ENCODE data around the gene AHDC1.

DNA sequence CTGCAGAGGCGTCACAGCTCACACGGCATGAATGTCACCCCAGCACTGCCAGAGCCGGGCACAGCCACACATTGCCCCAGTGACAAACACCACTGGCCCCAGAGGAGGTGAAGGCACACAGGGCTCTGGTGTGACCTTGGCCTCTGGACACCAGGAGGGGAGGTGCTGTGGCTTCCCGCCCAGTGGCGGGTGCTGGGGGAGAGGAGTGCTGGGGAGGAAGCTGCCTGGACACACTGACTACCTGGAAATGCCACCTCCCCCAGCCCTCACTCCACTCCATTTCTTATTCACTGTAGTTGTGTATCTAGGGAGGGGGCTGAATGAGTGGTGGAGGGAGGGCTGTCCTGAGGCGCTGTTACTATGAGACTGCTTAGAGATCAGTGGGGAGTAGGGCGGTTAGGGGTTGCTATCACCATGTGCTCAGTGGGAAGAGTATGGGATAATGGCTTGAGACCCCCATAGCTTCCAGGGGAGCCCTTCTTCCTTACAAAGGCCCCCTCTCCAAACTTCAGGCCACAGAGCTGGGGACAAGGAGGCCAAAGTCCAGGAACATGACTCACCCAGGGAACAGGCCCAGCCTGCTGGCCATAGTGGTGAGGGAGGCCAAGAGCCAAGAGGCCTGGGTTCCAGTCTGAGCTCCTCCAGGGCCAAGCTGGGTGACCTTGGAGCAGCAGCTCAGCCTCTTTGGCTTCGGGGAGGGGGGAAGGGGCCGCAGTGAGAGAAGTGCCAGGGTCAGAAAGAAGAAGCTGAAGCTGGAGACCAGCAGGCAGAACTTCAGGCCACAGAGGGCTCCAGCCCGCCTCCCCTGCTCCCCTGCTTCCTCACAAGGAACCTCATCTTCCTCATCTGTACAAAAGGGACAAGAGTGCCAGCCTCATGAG lies 40.1 kb downstream of the AHDC1 start:
- TF ChIP-seq, protein P1, sequence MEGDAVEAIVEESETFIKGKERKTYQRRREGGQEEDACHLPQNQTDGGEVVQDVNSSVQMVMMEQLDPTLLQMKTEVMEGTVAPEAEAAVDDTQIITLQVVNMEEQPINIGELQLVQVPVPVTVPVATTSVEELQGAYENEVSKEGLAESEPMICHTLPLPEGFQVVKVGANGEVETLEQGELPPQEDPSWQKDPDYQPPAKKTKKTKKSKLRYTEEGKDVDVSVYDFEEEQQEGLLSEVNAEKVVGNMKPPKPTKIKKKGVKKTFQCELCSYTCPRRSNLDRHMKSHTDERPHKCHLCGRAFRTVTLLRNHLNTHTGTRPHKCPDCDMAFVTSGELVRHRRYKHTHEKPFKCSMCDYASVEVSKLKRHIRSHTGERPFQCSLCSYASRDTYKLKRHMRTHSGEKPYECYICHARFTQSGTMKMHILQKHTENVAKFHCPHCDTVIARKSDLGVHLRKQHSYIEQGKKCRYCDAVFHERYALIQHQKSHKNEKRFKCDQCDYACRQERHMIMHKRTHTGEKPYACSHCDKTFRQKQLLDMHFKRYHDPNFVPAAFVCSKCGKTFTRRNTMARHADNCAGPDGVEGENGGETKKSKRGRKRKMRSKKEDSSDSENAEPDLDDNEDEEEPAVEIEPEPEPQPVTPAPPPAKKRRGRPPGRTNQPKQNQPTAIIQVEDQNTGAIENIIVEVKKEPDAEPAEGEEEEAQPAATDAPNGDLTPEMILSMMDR (IDR thresholded peaks at IDR 0.05; ENCODE audit: low read depth, low read length, poor library complexity, severe bottlenecking): no peak
- no peak for TF ChIP-seq EZH2phosphoT487 (IDR thresholded peaks at IDR 0.05; ENCODE audit: borderline replicate concordance, low read length)
